ENCODE data around the gene MLH3.

DNA sequence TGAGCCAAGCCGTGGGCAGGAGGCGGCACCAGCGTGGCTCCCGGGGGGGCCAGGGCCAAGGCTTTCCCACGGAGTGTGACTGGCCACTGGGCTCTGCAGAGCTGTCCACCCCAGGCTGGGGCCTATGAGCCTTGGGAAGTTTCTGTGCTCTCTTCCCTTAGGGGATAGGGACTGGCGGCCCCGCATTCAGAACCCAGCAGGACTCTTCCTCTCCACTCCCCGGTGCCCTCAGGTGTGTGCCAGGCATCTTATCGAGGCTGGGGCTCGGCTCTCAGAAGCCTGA, 66.3 kb downstream of the MLH3 start:
- TF ChIP-seq, protein P1, sequence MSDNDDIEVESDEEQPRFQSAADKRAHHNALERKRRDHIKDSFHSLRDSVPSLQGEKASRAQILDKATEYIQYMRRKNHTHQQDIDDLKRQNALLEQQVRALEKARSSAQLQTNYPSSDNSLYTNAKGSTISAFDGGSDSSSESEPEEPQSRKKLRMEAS (IDR thresholded peaks at IDR 0.05) = no peak
- TF ChIP-seq, protein P2, sequence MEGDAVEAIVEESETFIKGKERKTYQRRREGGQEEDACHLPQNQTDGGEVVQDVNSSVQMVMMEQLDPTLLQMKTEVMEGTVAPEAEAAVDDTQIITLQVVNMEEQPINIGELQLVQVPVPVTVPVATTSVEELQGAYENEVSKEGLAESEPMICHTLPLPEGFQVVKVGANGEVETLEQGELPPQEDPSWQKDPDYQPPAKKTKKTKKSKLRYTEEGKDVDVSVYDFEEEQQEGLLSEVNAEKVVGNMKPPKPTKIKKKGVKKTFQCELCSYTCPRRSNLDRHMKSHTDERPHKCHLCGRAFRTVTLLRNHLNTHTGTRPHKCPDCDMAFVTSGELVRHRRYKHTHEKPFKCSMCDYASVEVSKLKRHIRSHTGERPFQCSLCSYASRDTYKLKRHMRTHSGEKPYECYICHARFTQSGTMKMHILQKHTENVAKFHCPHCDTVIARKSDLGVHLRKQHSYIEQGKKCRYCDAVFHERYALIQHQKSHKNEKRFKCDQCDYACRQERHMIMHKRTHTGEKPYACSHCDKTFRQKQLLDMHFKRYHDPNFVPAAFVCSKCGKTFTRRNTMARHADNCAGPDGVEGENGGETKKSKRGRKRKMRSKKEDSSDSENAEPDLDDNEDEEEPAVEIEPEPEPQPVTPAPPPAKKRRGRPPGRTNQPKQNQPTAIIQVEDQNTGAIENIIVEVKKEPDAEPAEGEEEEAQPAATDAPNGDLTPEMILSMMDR (IDR thresholded peaks at IDR 0.05; ENCODE audit: low read depth, low read length, missing input control) = no peak
- TF ChIP-seq, protein P3, sequence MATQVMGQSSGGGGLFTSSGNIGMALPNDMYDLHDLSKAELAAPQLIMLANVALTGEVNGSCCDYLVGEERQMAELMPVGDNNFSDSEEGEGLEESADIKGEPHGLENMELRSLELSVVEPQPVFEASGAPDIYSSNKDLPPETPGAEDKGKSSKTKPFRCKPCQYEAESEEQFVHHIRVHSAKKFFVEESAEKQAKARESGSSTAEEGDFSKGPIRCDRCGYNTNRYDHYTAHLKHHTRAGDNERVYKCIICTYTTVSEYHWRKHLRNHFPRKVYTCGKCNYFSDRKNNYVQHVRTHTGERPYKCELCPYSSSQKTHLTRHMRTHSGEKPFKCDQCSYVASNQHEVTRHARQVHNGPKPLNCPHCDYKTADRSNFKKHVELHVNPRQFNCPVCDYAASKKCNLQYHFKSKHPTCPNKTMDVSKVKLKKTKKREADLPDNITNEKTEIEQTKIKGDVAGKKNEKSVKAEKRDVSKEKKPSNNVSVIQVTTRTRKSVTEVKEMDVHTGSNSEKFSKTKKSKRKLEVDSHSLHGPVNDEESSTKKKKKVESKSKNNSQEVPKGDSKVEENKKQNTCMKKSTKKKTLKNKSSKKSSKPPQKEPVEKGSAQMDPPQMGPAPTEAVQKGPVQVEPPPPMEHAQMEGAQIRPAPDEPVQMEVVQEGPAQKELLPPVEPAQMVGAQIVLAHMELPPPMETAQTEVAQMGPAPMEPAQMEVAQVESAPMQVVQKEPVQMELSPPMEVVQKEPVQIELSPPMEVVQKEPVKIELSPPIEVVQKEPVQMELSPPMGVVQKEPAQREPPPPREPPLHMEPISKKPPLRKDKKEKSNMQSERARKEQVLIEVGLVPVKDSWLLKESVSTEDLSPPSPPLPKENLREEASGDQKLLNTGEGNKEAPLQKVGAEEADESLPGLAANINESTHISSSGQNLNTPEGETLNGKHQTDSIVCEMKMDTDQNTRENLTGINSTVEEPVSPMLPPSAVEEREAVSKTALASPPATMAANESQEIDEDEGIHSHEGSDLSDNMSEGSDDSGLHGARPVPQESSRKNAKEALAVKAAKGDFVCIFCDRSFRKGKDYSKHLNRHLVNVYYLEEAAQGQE (IDR thresholded peaks at IDR 0.05) = no peak

All from liver (tissue), 2 donors.